Esophagus squamous epithelium (tissue), 5 donors: Measurements from ENCODE around the gene GAK. TPM values are rescaled to one million over a fixed set of nuclear protein-coding genes. Genes with fewer than 3 reads are reported as not detected.

Experiments used
- DNase-seq: peaks from one replicate; lab custom pipeline; 2025; lab: John Stamatoyannopoulos, UW
- H3K27ac ChIP-seq, 4 donors: fragments of 200-600 bp; sonication (generic); one replicate each; pipeline ENCODE4 v1.5.1; 2016 to 2019; ENCODE audit warnings: mild to moderate bottlenecking in 1 of 4
- H3K27me3 ChIP-seq, 4 donors: fragments of 200-600 bp; sonication (generic); 1 replicate in 3 of 4; 2 replicates in 1 of 4; pipeline versions ENCODE4 v1.5.1 to v1.6.0; 2017 to 2021; ENCODE audit warnings: antibody characterized with exemption in 1 of 4
- H3K36me3 ChIP-seq, 3 donors: fragments of 200-600 bp; sonication (generic); one replicate each; pipeline ENCODE4 v1.5.1; 2016 to 2019
- H3K4me1 ChIP-seq, 3 donors: fragments of 200-600 bp; sonication (generic); one replicate each; pipeline ENCODE4 v1.5.1; 2017 to 2019
- H3K4me3 ChIP-seq, 4 donors: fragments of 200-600 bp; sonication (generic); 1 replicate in 3 of 4; 2 replicates in 1 of 4; pipeline ENCODE4 v1.5.1; 2016 to 2019; ENCODE audit warnings: mild to moderate bottlenecking in 2 of 4, moderate library complexity in 1 of 4
- H3K9me3 ChIP-seq, 3 donors: fragments of 200-600 bp; sonication (generic); one replicate each; pipeline ENCODE4 v1.5.1; 2016 to 2019
- POLR2A ChIP-seq, 4 donors: fragments of 450-650 bp; IDR thresholded peaks; one replicate each; pipeline ENCODE4 v1.6.1; 2017; ENCODE audit warnings: antibody characterized with exemption in 4 of 4, mild to moderate bottlenecking in 4 of 4, moderate library complexity in 3 of 4
- WGBS, 2 donors: methylation state at CpG; one replicate each; pipeline ENCODE4 v1.1.5; 2018; 5-methylcytosine and 5-hydroxymethylcytosine counted together
- intact Hi-C: fragments of 100-400 bp; cut with DNase I; formaldehyde crosslinking; loops from one replicate; pipeline ENCODE4 v1.15.0; 2022
- total RNA-seq, 4 donors: library from RNA; depleted of rRNA; stranded (reverse); fragments of >200 nt; gene quantifications; one replicate each; pipeline ENCODE4 v1.1.0, GENCODE V29; 2016
- TF ChIP-seq, protein P1 (sequence below), 6 experiments: fragments of 450-650 bp in 4 of 6; fragments of 200-600 bp in 2 of 6; sonication (generic) in 2 of 6; IDR thresholded peaks; one replicate each; pipeline ENCODE4 v1.5.1; 2016 to 2019; ENCODE audit warnings: antibody characterized with exemption in 6 of 6, mild to moderate bottlenecking in 4 of 6, moderate library complexity in 4 of 6
- donor health status: DM: yes; HTN: yes; CAD: no.

Gene GAK
- total RNA-seq, 4 donors from 2014 or later, result 70.6 to 97.8 (median 80.7) TPM

DNA sequence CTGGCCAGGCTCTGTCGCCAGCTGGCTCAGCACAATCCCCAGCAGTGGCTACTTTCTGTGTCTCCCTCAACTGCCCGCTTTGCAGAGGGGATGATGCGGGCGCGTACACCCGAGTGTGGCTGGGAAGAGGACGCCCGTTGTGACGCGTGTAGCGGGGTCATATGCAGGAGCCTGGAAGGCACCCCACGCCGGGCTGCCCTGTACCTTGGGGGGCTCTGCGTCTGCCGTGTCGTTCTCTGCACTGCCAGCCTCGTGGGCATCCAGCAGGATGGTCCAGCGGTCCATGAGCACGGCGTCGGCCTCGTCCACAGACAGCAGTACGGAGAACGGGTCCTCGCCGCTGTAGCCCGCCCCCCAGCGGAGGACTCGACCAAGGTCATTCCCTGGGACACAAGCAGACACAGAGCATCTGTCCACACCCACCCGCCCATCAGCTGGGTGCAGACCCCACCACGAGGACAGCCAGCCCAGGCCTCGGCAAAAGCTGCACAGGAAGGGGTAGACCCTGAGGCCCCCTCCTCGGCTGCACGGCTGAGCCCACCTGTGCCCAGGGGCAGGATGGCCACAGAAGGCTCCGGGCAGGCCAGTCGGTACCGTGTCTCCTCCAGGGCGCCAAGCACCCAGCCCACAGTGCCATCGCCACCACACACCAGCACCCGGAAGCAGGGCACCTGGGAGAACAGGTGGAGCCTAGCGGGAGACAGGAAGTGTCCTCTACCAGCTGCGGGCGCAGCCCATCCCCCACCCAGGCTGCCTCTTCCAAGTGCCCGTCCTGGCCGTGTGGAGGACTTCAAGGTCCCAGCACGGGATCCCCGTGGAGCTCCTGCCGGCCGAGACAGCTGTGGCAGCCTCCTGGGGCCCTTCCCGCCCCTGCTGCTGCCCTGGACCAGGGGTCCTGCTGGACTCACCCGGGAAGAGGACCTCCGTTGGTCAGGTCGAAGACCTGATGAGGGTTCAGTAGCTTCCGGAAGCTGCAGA is 30.4 kb upstream of the GAK start:
- H3K9me3 ChIP-seq, result no peaks in the 10 kb centered on the region
- peaks cover 6 to 93% (median 7%) of the 10 kb centered on the region in 3 donors for H3K36me3 ChIP-seq
- TF ChIP-seq, protein P1, sequence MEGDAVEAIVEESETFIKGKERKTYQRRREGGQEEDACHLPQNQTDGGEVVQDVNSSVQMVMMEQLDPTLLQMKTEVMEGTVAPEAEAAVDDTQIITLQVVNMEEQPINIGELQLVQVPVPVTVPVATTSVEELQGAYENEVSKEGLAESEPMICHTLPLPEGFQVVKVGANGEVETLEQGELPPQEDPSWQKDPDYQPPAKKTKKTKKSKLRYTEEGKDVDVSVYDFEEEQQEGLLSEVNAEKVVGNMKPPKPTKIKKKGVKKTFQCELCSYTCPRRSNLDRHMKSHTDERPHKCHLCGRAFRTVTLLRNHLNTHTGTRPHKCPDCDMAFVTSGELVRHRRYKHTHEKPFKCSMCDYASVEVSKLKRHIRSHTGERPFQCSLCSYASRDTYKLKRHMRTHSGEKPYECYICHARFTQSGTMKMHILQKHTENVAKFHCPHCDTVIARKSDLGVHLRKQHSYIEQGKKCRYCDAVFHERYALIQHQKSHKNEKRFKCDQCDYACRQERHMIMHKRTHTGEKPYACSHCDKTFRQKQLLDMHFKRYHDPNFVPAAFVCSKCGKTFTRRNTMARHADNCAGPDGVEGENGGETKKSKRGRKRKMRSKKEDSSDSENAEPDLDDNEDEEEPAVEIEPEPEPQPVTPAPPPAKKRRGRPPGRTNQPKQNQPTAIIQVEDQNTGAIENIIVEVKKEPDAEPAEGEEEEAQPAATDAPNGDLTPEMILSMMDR (IDR thresholded peaks at IDR 0.05), result no peak
- no peak for TF ChIP-seq POLR2A (IDR thresholded peaks at IDR 0.05)
- intact Hi-C loops, result no loop called here
- H3K27me3 ChIP-seq, result no peaks in the 10 kb centered on the region
- no peak for DNase-seq
- peak overlapping the region; percentile 39 to 74 (median 44) for H3K27ac ChIP-seq
- H3K4me3 ChIP-seq, result no peak overlapping the region
- H3K4me1 ChIP-seq, result peaks cover 20 to 33% (median 23%) of the 10 kb centered on the region in 3 donors
- WGBS, 2 donors, result 63 to 95% methylated on average over 8 to 10 of the region's 54 CpGs

DNA sequence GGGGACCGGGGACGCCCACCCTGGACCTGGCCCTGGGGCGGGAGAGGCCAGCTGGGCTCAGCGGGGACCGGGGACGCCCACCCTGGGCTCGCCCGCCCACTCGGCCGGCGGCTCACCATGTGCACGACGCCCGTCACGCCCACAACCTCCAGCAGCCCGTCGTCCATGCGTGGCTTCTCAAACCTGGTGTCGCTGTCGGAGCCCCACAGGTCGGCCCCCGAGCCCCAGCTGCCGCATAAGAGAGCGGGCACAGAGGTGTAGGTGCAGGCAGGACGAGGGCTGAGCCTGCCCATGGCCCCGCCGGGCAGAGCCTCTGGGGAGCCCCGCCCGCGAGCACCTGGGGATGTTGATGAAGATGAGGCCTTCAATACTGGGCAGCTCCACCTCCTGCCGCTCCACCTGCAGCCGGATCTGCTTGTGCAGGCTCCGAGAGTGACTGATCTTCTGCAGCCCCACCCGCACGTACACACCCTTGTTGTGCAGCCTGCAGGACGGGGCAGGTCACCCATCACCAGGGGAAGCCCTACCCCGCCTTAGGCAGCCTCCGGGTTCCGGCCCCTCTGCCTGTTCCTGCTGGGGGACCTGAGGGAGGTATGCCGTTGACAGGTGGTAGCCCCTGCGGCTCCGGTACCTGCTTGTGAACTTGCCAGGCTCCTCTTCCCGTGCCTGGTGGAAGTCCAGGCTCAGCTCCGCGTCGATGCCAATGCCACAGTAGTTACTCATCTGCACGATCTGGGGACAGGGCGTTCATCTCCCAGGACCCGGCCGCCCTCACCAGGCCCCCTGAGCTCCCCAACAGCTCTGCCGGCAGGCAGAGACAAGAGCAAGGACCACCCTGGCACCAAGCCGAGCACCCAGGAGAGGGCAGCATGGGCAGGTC is 29.5 kb upstream of the GAK start:
- no peak for TF ChIP-seq POLR2A (IDR thresholded peaks at IDR 0.05)
- TF ChIP-seq, protein P1 (IDR thresholded peaks at IDR 0.05), result peak in 1 of 6 experiments; percentile 5
- 41 to 55% methylated on average over 4 to 14 of the region's 52 CpGs for WGBS, 2 donors
- Histone ChIP-seq H3K4me1 (peaks cover 20 to 31% (median 23%) of the 10 kb centered on the region in 3 donors), H3K9me3 (no peaks in the 10 kb centered on the region), H3K27ac (peak overlapping the region; percentile 39 to 74 (median 44)), H3K36me3 (peaks cover 6 to 91% (median 7%) of the 10 kb centered on the region in 3 donors), H3K27me3 (no peaks in the 10 kb centered on the region), H3K4me3 (no peak overlapping the region)
- intact Hi-C loops, result no loop called here
- no peak for DNase-seq

DNA sequence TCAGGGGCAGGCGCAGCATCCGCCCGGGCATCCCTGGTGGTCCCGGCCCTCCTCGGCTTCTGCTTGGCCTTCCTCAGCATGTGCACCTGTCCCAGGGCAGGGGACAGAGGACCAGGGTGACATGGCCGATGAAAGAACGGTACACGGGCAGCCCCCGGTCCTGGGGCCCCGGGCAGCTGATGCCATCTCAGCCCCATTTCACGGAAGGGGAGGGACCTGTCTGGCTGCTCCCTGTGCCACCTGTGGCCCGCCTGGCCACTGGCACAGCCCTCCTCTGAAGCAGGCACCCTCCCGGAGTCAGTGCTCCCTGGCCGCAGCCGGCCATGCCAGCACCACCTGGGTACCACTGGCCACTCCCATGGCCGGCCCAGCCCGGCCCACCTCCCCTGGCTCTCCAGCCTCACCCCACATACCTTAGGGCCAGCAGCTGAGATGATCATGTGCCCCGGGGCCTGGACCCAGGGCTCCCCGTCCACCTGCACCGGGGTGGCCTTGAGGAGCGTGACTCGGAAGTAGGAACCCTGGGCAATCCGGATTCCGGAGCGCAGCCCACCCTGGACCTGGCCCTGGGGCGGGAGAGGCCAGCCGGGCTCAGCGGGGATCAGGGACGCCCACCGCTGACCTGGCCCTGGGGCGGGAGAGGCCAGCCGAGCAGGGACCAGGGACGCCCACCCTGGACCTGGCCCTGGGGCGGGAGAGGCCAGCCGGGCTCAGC is 28.7 kb upstream of the GAK start:
- H3K4me3 ChIP-seq, result no peak overlapping the region
- H3K27ac ChIP-seq, result peak overlapping the region in 2 of 4 donors; percentile 17 to 74
- 96% methylated on average over 5 of the region's 35 CpGs; no CpG with 5 or more reads in 1 of the 2 donors for WGBS, 2 donors
- H3K9me3 ChIP-seq, result no peaks in the 10 kb centered on the region
- intact Hi-C loops, result no loop called here
- DNase-seq, result no peak
- H3K27me3 ChIP-seq, result no peaks in the 10 kb centered on the region
- H3K4me1 ChIP-seq, result peaks cover 20 to 31% (median 23%) of the 10 kb centered on the region in 3 donors
- H3K36me3 ChIP-seq, result peaks cover 0 to 86% (median 7%) of the 10 kb centered on the region in 3 donors
- TF ChIP-seq, protein P1 (IDR thresholded peaks at IDR 0.05), result no peak
- no peak for TF ChIP-seq POLR2A (IDR thresholded peaks at IDR 0.05)

DNA sequence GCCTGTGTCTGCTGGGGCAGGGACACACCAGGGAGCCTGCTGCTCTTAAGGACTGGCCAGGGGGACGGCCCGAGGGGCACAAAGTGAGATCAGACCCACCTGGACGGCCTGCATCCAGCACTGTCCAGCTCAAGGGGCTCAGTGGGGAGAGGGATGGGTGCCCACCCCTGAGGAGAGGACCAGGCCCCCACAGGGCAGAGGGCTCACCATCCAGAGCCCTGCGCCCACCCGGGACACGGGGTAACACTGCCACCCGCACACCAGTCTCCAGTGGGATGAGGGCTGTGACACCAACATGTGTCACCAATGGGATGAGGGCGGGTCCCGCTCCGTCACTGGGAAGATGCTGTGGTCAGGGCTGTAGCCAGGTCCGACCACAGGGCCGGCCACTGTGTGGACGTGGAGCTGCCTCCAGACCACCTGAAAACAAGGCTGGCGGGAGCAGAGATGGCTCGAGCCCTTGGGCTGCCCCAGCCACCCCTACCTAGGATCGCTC is 28.1 kb upstream of the GAK start:
- H3K27ac ChIP-seq, result no peak overlapping the region
- H3K9me3 ChIP-seq, result no peaks in the 10 kb centered on the region
- H3K4me3 ChIP-seq, result no peak overlapping the region
- no peaks in the 10 kb centered on the region for H3K27me3 ChIP-seq
- peaks cover 20 to 31% (median 23%) of the 10 kb centered on the region in 3 donors for H3K4me1 ChIP-seq
- no peak for TF ChIP-seq POLR2A (IDR thresholded peaks at IDR 0.05)
- TF ChIP-seq, protein P1 (IDR thresholded peaks at IDR 0.05), result no peak
- H3K36me3 ChIP-seq, result peaks cover 0 to 86% (median 7%) of the 10 kb centered on the region in 3 donors
- WGBS, 2 donors, result 90% methylated on average over 4 of the region's 16 CpGs; no CpG with 5 or more reads in 1 of the 2 donors
- intact Hi-C loops, result no loop called here
- DNase-seq, result no peak
